NCI-H1930 (cell line): ENCODE measurements around the gene FRMD4A.
"Not testable (repeated sequence)": the region's sequence is repeated elsewhere in the genome, so short reads cannot be mapped to it uniquely, and the experiment has no call there.

ENCODE experiments used
- DNase-seq, 2 experiments: peaks; one replicate each; lab custom pipeline; 2025; lab: John Stamatoyannopoulos, UW

The FRMD4A gene

DNA sequence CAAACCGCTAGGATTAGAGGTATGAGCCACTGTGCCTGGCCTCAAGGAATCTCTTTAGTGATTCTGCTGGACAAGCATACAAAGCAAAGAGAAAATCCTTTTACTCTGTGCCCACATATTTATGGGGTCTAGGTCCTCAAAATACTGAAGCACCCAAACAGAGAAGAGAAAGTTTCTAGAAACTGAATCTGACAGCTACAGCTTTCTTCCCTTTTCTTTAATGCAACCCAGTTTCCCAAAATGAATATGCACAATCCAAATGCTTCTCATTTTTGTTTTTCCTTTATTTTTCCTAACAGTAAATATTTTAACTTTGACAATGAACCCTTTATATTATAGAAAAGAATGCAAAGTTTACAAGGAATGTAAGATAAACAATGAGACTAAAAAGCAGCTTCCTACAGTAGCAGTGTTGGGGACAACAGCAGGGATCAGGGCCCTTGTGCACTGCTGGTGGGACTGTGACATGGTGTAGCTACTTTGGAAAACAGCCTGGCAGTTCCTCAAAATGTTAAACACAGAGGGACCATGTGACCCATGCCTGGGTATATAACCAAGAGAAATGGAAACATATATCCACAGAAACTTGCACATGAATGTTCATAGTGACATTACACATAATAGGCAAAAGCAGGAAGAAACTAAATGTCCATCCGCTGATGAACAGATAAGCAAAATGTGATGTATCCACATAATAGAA is 418.8 kb downstream of the FRMD4A start:
- DNase-seq, result no peak

DNA sequence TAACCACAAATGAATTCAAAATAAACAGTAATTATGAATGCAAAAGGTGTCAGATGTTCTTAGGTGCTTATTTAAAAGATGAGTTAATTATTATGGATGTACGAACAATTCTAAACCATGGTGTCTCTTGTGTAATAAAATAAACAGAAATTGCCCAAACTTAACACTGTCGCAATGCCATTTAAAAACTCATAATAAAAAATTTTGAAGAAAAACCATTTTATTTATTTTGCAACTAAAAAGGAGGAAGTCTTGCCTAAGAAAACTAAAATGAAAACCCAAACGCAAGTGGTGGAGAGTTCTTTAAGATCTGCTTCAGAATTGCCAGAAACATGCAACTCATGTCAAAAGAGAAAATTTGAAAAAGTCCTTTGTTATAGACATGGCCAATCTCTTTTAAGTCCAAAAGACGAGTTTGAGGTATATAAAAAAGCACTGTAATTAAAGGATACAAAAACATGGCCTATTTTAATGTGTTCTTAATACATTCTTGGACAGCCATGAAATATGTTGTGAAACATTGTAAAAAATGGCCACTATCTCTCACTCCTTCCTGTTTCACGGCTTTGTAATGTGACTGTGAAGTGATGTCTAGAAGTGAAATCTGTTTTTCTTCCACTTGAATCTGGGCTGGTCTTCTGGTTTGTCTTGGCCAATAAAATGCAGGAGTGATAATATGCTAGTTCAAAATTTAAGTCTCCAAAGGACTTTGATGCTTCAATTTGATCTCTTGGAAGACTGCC is 421.0 kb downstream of the FRMD4A start:
- no peak for DNase-seq

DNA sequence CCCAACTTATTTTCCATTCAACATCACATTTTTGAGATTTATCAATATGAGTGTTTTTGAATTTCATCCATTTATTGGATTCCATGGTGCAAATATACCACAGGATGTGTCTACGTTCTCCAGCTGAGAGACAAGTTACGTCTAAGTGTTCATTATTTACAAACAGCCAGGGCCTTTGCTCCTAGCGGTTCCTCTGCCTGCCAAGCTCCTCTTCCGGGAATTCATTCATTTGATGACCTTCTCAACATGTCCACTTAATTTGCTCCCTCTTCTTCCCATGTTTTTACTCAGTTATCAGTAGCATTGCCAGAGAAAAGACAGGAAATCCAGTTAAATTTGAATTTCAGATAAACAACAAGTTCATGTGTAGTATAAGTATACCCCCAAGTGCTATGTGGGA is 422.2 kb downstream of the FRMD4A start:
- no peak for DNase-seq

DNA sequence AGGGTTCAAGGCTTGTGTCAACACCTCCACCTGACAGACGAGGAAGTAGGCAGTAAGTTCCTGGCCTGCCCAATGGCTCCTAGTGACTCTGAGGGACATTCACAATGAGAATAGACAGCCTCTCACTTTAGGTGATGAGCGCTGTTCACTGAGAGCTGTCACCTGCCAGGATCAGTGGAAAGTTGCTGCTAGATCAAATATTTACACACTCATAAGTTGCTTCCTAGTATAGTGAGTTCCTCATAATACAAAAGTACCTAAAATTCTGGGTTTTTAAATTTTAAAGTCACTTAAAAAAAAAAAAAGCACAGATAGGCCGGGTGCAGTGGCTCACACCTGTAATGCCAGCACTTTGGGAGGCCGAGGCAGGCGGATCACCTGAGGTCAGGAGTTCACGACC is 423.2 kb downstream of the FRMD4A start:
- no peak for DNase-seq

DNA sequence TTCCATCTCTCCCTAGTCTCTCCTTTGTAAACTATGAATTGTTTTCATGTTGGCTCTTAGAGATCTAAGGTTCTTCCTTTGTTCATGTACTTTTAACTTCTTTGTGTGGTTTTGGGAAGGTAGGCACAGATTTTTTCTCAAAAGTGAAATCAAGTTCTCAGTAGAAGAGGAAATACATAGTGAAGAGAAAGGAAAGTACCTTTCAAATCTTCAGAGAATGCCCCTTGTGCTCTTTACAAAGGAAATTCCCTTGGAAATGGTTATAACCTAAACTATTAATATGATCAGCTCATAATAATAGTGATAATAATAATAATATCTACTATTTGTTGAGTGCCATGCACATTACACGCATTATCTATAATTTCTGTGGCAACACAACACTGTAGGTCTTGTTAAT is 425.4 kb downstream of the FRMD4A start:
- no peak for DNase-seq

DNA sequence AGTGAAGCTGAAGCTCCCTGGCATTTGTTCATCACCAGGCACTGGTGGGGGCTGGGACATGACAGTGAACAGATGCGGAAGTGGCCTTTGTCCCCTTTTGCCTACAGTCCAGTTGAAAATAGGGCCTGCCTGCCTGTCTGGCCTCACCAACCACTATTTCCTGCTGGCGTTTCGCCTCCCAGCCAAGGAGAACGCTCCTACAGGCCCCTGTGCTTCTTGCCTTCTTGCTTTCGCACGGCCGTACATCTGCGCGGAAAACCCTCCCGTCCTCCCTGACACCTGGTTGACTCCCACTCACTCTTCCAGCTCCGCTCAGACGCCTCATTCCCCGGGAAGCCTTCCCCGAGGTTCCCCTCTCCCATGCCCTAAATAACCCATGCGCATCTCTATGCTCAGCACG is 426.7 kb downstream of the FRMD4A start:
- no peak for DNase-seq

DNA sequence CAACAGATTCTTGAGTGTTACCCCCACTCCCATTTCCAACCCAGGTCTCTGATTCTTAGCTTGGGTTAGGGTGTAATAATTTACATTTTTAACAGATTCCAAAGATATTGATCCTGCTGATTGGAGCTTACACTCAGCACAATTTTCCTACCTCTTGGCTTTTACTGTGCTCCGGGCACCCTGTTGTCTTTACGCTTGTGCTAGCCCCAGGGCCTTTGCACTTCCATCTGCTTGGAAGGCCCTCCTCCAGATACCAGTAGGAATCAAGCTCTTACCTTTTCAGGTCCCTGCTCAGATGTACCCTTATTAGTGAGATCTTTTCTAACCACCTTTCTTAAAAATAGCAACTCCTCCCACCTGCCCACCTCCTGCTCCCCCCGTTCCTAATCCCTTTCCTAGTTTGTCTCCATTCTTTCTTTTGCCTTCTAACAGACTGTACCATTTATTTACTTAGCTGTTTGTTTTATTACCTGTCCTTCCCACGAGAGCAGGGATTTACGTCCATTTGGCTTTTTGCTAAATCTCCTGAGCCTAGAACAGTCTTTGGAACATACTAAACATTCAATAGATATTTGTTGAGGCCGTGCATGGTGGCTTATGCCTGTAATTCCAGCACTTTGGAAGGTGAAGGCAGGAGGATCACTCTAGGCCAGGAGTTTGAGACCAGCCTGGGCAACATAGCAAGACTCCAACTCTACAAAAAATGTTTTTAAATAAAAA is 427.7 kb downstream of the FRMD4A start:
- DNase-seq, result no peak

DNA sequence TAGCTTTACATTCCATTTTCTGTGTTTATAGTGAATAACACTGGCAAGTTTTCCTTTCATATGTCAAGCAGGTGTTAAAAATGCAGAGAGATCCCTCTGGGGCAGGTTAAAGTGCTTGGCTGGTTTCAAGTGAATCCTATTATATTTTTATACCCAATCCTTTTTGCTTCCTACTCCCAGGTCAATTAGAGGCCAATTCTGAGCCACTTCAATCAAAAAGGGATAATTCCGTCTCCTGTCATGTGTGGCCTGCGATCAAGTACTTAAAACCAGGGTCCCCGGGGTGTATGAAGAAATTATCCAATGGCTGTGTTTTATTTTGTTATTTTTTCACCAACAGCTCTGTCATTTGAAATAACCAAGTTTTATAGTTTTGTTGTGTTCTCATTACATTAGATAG is 430.8 kb downstream of the FRMD4A start:
- no peak for DNase-seq

DNA sequence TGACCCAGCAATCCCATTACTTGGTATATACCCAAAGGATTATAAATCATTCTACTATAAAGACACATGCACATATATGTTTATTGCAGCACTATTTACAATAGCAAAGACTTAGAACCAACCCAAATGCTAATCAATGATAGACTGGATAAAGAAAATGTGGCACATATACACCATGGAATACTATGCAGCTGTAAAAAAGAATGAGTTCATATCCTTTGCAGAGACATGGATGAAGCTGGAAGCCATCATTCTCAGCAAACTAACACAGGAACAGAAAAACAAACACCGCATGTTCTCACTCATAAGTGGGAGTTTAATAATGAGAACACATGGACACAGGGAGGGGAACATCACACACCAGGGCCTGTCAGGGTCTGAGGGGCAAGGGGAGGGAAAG is 434.6 kb downstream of the FRMD4A start:
- DNase-seq, result not testable (repeated sequence)

DNA sequence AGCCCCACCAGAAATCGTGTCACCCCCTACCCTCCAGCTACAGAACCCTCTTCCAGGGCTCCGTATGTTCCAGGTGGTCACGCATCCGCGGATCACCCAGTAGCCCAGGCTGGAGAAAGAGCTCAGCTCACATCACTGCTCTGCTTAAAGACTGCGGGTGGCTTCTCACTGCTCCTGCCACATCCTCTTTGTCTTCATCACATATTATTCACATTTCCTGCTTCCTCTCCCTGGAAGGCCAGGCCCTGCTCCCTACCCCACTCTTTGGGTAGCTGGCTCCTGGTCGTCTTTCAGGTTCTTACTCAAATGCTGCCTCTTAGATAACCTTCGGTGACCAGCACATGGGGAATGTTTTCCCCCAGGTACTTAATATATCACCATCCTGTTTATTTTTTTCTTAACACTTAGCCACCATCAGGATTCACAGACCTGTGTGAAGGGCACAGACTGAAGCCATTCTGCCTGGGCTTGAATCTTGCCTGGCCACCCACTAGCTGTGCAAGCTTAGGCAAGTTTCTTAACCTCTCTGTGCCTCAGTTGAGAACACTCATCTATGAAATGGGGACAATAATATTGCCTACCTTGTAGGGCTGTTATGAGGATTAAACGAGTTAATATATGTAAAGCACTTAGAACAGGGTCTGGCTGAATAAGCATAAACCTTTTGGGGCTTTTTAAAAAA is 436.2 kb downstream of the FRMD4A start:
- no peak for DNase-seq

DNA sequence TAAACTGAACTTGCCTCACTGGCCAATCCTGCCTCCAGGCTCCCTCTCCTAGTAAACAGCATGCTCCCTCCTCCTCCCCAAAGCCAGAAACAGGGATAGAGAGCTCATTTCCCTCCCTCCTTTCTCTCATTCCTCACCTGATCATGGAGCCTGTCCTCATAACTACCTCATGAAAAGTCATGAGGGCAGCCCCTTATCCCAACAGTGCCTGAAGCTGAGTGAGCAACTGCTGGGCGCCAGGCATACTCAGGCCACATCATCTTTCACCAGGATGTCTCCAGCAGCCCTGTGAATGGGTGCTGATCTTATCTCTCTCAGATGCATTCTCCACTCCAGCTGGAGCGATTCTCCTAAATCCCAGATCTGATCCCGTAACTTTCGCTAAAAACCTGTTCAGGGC is 436.8 kb downstream of the FRMD4A start:
- no peak for DNase-seq

DNA sequence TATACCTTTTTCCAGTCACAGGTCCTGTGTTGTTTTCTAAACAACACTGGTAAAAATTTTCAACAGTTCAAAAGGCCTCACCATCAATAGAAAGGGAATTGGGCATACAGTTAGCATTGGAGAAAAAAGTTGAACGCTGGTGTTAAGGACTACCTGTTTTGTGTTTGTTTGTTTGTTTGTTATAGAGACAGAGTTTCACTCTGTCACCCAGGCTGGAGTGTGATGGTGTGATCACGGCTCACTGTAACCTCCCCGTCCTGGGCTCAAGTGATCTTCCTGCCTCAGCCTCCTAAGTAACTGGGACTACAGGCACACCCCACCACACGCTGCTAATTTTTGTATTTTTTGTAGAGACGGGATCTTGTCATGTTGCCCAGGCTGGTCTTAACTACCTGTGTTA is 437.9 kb downstream of the FRMD4A start:
- DNase-seq, result no peak

DNA sequence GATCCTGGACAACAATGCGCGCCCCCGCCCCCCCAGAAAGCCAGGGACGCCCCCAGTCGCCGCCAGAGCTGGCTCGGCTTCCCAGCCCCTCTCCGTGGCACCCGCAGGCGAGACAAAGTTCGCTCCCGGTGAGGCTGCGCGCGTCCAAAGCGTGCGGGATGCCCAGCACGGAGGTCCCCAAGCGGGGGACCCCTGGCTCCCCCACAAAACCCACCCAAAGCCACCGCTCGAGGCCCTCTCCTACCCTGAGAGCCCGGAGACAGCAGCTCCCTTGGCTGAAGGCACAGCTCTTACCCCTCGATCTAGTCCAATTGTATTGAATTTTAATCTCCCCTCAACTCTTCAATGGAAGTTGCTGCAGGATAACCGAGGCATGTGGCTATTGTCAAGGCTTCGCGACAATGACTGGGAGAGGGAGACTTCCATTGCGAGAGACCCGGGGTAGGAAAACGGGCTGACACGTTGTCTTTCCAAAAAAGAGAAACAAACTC is 438.7 kb downstream of the FRMD4A start:
- DNase-seq, result no peak

DNA sequence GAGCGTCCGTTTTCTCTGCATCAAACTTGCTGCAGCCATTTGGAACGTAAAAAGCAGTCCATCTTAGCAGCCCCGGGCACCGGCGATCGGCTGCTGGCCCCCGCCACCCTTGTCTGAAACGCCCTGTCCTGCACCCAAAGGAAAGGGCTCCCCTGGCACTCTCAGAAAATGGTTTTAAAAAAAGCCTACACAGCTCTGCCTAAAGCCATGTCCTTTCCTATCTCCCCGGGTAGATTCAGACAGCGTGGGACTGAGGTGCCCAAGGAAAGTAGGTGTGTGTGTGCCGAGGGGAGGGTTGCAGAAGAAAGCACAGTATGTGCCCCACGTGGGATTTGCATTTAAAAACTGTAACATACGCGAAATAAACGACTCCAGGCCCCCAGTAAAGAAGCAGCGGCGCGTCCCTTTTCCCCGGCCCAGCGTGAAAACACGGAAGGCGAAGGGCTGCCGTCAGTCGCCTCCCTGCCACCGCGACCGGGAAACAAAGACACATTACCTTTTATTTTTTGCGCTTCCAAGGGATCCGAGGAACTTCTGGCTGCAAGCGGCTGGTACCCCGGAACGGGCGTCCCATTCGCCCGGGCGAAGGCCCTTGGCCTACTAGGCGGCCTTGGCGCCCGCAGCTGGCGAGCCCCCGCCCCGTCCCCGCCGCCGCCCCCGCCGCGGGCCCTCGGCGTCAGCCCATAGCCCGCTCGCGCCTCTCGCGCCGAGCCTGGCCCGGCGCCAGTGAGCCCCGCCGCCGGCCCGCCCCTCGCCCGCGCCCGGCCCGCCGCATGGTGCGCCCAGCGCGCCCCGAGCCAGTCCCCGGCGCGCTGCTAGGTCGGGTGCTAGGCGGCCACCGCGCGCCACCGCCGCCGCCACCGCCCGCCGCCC is 439.4 kb downstream of the FRMD4A start:
- no peak for DNase-seq

DNA sequence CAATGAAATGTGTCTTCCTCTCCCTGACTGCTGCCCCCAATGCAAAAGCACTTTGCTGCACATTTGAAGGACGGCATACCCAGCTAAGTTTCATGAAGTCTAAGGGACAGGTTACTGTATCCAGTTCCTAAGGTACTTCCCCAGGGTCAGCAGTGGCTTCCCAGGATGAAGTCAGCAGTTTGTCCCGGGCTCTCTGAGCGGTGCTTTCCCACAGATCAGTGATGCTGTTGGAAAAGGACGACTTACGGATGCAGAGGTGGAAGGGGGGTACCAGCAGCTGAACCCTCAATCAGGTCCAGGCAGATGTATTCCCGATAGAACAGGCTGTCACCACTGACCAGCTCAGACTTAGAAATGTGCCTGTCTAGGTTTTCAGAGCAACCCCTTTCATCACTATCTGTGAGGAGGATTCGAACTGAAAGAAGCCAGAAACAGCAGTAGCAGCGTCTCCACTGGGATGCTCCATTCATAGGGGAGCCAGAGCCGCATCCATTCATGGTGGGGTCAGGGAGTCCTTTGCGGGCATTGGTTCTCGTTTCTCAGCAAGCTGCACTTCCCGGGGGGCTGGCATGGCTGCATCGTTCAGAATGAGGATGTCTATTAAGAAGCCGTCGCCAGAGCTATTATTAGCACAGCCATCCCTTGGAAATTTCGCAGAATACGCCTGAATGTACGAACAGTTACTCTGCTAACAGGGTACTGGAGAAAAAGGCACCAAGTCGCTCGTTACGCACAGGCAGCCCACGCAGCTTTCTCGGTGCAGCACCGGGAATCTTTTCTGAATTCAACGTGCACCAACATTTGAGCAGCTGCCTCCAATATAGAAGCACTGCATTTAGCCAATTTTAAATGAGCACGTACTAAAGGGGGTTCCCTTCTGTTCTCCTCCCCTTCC is 440.2 kb downstream of the FRMD4A start:
- DNase-seq, result no peak

DNA sequence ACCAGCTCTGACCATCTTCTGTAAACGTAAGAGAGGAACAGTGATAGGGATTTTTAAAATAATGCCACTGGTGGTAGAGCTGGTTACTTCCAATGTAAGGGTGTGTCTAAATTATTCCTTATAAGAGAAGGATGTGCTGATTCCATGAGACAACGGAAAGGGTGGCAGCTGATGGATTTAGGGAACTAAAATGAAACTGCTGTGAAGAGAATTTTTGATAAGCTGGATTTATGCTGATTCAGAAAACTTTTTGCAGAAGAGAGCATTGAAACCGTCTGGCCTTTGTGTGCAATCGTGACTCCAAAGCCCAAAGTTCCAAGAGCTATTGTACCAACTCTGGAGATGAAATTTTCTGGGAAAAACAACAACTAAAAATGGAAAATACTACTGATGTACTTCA is 443.0 kb downstream of the FRMD4A start:
- DNase-seq, result no peak

DNA sequence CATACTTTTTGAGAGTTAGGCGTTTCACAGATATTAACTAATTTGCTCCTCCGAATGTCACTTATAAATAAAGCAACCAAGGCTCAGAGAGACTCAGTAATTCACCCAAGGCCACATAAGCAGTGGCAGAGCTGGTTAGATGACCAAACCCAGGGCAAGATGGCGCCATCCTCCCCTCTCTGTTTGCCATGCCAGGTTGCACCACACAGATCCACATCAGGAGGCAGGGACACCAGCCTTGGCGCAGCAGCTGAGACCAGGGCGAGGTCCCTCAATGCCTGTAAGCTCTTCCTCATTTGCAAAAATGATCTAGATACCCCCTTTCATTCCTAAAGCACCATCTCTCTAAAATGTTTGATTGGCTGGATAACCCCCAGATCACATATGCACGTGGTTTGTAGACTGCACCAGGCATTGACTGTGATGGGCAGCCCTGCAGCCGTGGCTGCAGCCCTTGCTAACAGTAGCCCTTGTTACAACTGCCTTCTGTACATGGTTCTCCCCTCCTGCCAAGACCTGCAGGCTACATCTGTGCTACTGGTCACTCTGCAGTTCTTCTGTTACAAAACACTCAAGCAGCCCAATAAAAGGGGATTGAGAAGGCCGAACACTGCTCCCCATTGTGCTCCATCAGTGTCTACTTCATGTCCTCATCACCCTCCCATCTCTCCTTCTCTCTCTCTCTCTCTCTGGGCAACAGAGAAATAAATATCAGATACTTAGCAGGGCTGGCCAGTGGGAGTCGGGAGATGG is 445.3 kb downstream of the FRMD4A start:
- no peak for DNase-seq

DNA sequence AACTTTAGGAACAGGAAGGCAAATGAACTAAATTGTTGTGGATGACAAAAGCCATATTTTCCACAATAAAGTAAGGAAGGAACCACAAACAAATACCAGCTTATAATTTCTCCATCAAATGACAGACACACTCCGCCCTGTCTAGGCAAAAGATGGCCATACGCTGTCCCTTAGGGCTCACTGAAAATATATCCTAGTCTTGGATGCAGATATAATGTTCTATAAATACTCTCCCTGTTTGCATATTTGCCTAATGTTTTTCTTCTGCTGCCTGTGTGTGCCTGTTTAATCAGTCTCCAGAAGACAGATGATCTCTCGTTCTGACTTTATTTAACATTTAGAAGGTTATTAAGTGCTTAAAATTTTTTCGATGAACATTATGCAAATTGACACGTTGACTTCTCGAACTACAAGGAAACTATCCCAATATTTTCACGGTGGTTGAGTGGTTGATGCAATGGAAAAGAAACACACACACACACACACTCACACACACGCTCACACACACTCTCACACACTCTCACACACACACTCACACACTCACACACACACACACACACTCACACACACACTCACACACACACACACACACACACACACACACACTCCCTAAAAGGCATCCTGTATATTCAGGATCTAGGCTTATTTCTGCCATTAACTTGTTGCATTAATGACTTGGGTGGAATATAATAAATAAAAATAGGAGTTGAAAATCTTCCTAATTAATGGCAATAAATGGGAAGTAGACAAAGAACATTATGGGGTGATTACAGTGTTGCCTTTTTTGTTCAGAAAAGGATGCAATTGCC is 446.9 kb downstream of the FRMD4A start:
- DNase-seq, result no peak
